Fibroblast of skin of back (primary cell): ENCODE measurements around the gene DBF4B.
A peak's percentile ranks its signal among the peaks of the same experiment; 100 is the strongest.
"Not testable (repeated sequence)": the region's sequence is repeated elsewhere in the genome, so short reads cannot be mapped to it uniquely, and the experiment has no call there.

Experiments
- DNase-seq: peaks from one replicate; pipeline ENCODE4 v3.0.0-alpha.2; 2013

DBF4B gene

GRCh38 chr17:44733753-44734152 is 25.3 kb downstream of the DBF4B start:
- DNase-seq, result peak; percentile 14

- no peak for DNase-seq
Measured at GRCh38 chr17:44734272-44734671, 25.8 kb downstream of the DBF4B start.

- DNase-seq, result no peak
Measured at GRCh38 chr17:44736551-44737240, 28.2 kb downstream of the DBF4B start.

GRCh38 chr17:44738214-44738906 is 29.9 kb downstream of the DBF4B start:
- DNase-seq, result no peak

- DNase-seq, result no peak
Measured at GRCh38 chr17:44741316-44741715, 32.9 kb downstream of the DBF4B start.

GRCh38 chr17:44745301-44745700 is 36.8 kb downstream of the DBF4B start:
- DNase-seq, result no peak

GRCh38 chr17:44745738-44746137 is 37.3 kb downstream of the DBF4B start:
- DNase-seq, result not testable (repeated sequence)

GRCh38 chr17:44747566-44747965 is 39.1 kb downstream of the DBF4B start:
- DNase-seq, result no peak

GRCh38 chr17:44749076-44749979 is 40.9 kb downstream of the DBF4B start:
- no peak for DNase-seq

GRCh38 chr17:44749980-44750318 is 41.5 kb downstream of the DBF4B start:
- no peak for DNase-seq

- DNase-seq, result no peak
Measured at GRCh38 chr17:44751331-44751730, 42.9 kb downstream of the DBF4B start.

- DNase-seq, result no peak
Measured at GRCh38 chr17:44751806-44752205, 43.3 kb downstream of the DBF4B start.

GRCh38 chr17:44752953-44753861 is 44.7 kb downstream of the DBF4B start:
- no peak for DNase-seq

- DNase-seq, result no peak
Measured at GRCh38 chr17:44754276-44754675, 45.8 kb downstream of the DBF4B start.

GRCh38 chr17:44755180-44755579 is 46.7 kb downstream of the DBF4B start:
- DNase-seq, result not testable (repeated sequence)

- DNase-seq, result no peak
Measured at GRCh38 chr17:44757045-44757917, 48.8 kb downstream of the DBF4B start.

GRCh38 chr17:44757918-44758413 is 49.5 kb downstream of the DBF4B start:
- DNase-seq, result no peak

- DNase-seq, result no peak
Measured at GRCh38 chr17:44758414-44759085, 50.1 kb downstream of the DBF4B start, which contains the start of gene ADAM11. ADAM11 (plus strand) TSS chr17:44758988; CDS start chr17:44759200, 212 bp downstream.

GRCh38 chr17:44759086-44759915 is 50.8 kb downstream of the DBF4B start:
- DNase-seq, result no peak

- DNase-seq, result no peak
Measured at GRCh38 chr17:44759916-44760243, 51.4 kb downstream of the DBF4B start.
